OCI-LY7 (cell line): ENCODE measurements around the gene VPS26B.

Source experiments
- CTCF ChIP-seq: fragments of 200-600 bp; sonication (generic); conservative IDR thresholded peaks from 2 replicates; pipeline ENCODE4 v1.5.1; 2014; ENCODE audit warnings: mild to moderate bottlenecking, antibody characterized with exemption, low read length, moderate library complexity, mixed read lengths
- EZH2phosphoT487 ChIP-seq: fragments of 200-600 bp; sonication (generic); IDR thresholded peaks from 2 replicates; pipeline ENCODE4 v1.6.1; 2018; ENCODE audit warnings: low read depth, borderline replicate concordance, mild to moderate bottlenecking, mixed run types, antibody characterized with exemption, low read length, moderate library complexity, mixed read lengths

GRCh38 chr11:134273317-134273712 is 48.8 kb downstream of the VPS26B start:
- TF ChIP-seq CTCF (no peak), EZH2phosphoT487 (no peak)
